Adrenal gland (tissue), 12 donors: ENCODE data around the gene SLC39A1. TPM values are rescaled to one million over a fixed set of nuclear protein-coding genes. Genes with fewer than 3 reads are reported as not detected.

Source experiments
- DNase-seq, 7 donors: peaks; one replicate each; pipeline ENCODE4 v3.0.0-alpha.2; 2019 to 2020
- H3K27ac ChIP-seq, 5 donors: fragments of 200-600 bp; sonication (generic) in 4 of 5; 1 replicate in 3 of 5; 2 replicates in 2 of 5; pipeline versions ENCODE4 v1.5.1 to v1.8.0; 2016 to 2020; ENCODE audit warnings: mild to moderate bottlenecking in 1 of 5
- H3K27me3 ChIP-seq: fragments of 200-600 bp; 2 replicates; pipeline ENCODE4 v1.8.0; 2021
- H3K36me3 ChIP-seq, 2 donors: fragments of 200-600 bp; replicated peaks in 1 of 2; 1 replicate in 1 of 2; 2 replicates in 1 of 2; pipeline versions ENCODE4 v1.5.1 to v1.8.0; 2018 to 2022
- H3K4me1 ChIP-seq, 2 donors: fragments of 200-600 bp; replicated peaks in 1 of 2; 1 replicate in 1 of 2; 2 replicates in 1 of 2; pipeline versions ENCODE4 v1.5.1 to v1.8.0; 2018 to 2021
- H3K4me3 ChIP-seq, 4 donors: fragments of 200-600 bp; sonication (generic) in 3 of 4; one replicate each; pipeline ENCODE4 v1.5.1; 2016 to 2018
- H3K9me3 ChIP-seq, 3 donors: fragments of 200-600 bp; sonication (generic) in 1 of 3; replicated peaks in 1 of 3; 1 replicate in 2 of 3; 2 replicates in 1 of 3; pipeline versions ENCODE4 v1.5.1 to v1.8.0; 2016 to 2021
- POLR2A ChIP-seq, 2 donors: fragments of 450-650 bp; IDR thresholded peaks; one replicate each; pipeline ENCODE4 v1.6.1; 2017; ENCODE audit warnings: antibody characterized with exemption in 2 of 2, mild to moderate bottlenecking in 2 of 2, moderate library complexity in 1 of 2
- WGBS, 4 donors: extraction: QIAGEN DNeasy Blood & Tissue Kit in 2 of 4; methylation state at CpG; one replicate each; pipeline versions ENCODE4 v1.1.5 to v1.1.7; 2013 to 2017; 5-methylcytosine and 5-hydroxymethylcytosine counted together
- intact Hi-C, 2 donors: fragments of 100-400 bp; cut with DNase I; formaldehyde crosslinking; loops; one replicate each; pipeline versions ENCODE4 v1.14.1 to v1.15.0; 2022 to 2023
- polyA plus RNA-seq, 3 donors: library from polyadenylated mRNA; stranded (reverse); fragments of 200-250 nt in 2 of 3; fragments of 350-450 nt in 1 of 3; fragmentation: Illumina TruSeq in 1 of 3; extraction: RNeasy Lipid Tissue Mini Kit (QIAGEN cat#74804) in 1 of 3; gene quantifications; one replicate each; pipeline ENCODE4 v1.2.3, GENCODE V29; 2013 to 2014
- total RNA-seq, 9 donors: library from RNA; depleted of rRNA in 4 of 9; stranded (reverse); fragments of >200 nt in 4 of 9; fragments of 120-200 nt in 1 of 9; fragmentation: NEBNext Ultra II Directional in 1 of 9; extraction: Animal tissue kit (Norgen Biotek cat#: 25700) in 1 of 9; gene quantifications; one replicate each; pipeline versions ENCODE4 v1.1.0 to v1.2.4, GENCODE V29; 2013 to 2023
- TF ChIP-seq, protein P1 (sequence below), 6 experiments: fragments of 450-650 bp in 4 of 6; fragments of 200-600 bp in 2 of 6; sonication (generic) in 1 of 6; IDR thresholded peaks; 1 replicate in 5 of 6; 2 replicates in 1 of 6; pipeline versions ENCODE4 v1.5.1 to v1.8.0; 2016 to 2021; ENCODE audit warnings: antibody characterized with exemption in 6 of 6, mild to moderate bottlenecking in 2 of 6, moderate library complexity in 1 of 6
- donor health status: healthy with polysubstance abuse.
- donor health status: Bipolar disorder and iron deficiency.
- donor health status: DM: yes; HTN: yes; CAD: no.
- donor health status: DM: no; HTN: no; CAD: no.
- donor health status: DM: no; HTN: no; CAD: no.
- donor health status: DM: yes; HTN: yes; CAD: no.

SLC39A1 gene
- total and polyA plus RNA-seq, 12 donors: 29.1 to 173 (median 112) TPM

DNA sequence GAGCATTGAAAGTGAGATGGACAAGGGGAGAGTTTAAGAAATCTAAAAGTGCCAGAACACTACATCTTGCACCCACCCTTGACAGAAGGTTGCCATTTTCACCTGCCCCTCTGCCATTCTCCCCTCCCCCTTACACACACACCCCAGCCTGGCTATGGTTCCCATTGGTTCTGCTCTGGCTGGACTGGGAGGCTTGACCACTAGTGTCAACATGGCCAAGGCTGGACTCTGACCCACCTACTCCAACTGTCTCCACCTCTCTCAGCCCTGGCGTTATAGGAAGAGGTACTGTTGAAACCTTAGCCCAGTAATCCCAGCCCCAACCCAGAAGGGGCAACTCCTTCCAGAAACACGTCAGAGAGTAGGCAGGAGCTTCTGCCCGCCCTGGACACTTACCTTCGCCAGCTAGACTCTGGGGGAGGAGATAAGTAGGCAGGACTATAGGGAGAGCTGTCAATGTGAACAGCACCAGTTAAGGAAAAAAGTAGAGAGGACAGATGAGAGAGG, 9.4 kb downstream of the SLC39A1 start:
- Histone ChIP-seq H3K4me3 (no peak overlapping the region), H3K36me3 (peaks cover 0 to 48% of the 10 kb centered on the region in 2 donors), H3K27me3 (no peaks in the 10 kb centered on the region), H3K4me1 (peaks cover 18 to 33% of the 10 kb centered on the region in 2 donors), H3K9me3 (no peaks in the 10 kb centered on the region), H3K27ac (no peak overlapping the region)
- 73 to 83% (median 80%) methylated on average over 4 of the region's 4 CpGs for WGBS, 4 donors
- no peak for DNase-seq
- intact Hi-C loops: loop anchor here in 1 of 2 donors (5.0 kb wide), 1 partner anchor 42 kb away; no protein-coding TSS in a partner anchor
- TF ChIP-seq, protein P1, sequence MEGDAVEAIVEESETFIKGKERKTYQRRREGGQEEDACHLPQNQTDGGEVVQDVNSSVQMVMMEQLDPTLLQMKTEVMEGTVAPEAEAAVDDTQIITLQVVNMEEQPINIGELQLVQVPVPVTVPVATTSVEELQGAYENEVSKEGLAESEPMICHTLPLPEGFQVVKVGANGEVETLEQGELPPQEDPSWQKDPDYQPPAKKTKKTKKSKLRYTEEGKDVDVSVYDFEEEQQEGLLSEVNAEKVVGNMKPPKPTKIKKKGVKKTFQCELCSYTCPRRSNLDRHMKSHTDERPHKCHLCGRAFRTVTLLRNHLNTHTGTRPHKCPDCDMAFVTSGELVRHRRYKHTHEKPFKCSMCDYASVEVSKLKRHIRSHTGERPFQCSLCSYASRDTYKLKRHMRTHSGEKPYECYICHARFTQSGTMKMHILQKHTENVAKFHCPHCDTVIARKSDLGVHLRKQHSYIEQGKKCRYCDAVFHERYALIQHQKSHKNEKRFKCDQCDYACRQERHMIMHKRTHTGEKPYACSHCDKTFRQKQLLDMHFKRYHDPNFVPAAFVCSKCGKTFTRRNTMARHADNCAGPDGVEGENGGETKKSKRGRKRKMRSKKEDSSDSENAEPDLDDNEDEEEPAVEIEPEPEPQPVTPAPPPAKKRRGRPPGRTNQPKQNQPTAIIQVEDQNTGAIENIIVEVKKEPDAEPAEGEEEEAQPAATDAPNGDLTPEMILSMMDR (IDR thresholded peaks at IDR 0.05): no peak
- TF ChIP-seq POLR2A (IDR thresholded peaks at IDR 0.05): no peak

DNA sequence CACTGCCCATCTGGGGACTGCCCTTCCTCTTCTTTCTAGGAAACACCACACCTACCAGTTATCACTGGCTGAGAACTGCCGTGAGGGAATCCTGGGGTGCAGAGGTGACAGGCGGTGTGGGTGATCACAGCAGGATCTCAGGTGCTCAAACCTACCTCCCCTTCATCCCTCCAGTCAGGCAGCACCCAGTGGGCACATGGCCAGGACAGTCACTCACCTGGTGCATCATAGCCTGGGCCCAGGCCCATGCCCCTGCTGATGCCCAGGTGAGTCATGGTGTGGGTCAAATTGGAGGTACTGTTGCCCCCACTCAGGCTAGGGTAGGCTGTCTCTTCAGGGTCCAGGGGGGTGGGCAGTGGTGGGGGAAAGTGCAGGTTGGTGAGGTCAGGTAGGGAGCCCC, 11.5 kb downstream of the SLC39A1 start:
- intact Hi-C loops: loop anchor here in 1 of 2 donors (5.0 kb wide), 1 partner anchor 40 kb away; no protein-coding TSS in a partner anchor
- Histone ChIP-seq H3K4me1 (peaks cover 8 to 20% of the 10 kb centered on the region in 2 donors), H3K27ac (no peak overlapping the region), H3K9me3 (no peaks in the 10 kb centered on the region), H3K36me3 (peaks cover 0 to 63% of the 10 kb centered on the region in 2 donors), H3K4me3 (no peak overlapping the region), H3K27me3 (no peaks in the 10 kb centered on the region)
- DNase-seq: no peak
- no peak for TF ChIP-seq POLR2A (IDR thresholded peaks at IDR 0.05)
- TF ChIP-seq, protein P1 (IDR thresholded peaks at IDR 0.05): no peak
- WGBS, 4 donors: 88 to 95% (median 91%) methylated on average over 2 of the region's 2 CpGs

DNA sequence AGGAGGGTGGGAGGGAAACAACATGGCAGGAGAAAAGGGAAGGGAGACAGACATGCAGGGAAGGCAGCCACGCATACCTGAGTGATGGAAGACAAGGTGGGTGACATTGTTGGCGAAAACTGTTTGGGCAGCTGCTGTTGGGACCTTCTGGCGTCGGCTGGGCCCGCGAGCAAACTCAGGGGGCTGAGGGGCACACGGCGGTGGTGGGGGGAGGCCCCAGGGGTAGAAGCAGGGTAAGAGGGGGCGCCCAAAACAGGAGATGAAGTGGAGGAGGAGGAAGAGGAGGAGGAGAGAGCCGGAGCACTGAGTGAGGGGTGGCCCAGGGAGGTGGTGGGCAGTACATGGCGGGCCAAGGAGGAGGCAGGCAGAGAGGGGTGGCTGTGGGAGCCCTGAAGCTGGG, 12.2 kb downstream of the SLC39A1 start:
- Histone ChIP-seq H3K4me3 (no peak overlapping the region), H3K36me3 (peaks cover 0 to 63% of the 10 kb centered on the region in 2 donors), H3K27me3 (no peaks in the 10 kb centered on the region), H3K4me1 (peaks cover 7 to 14% of the 10 kb centered on the region in 2 donors), H3K9me3 (no peaks in the 10 kb centered on the region), H3K27ac (no peak overlapping the region)
- DNase-seq: no peak
- WGBS, 4 donors: 89 to 94% (median 91%) methylated on average over 11 of the region's 11 CpGs
- no peak for TF ChIP-seq POLR2A (IDR thresholded peaks at IDR 0.05)
- TF ChIP-seq, protein P1 (IDR thresholded peaks at IDR 0.05): no peak
- intact Hi-C loops: loop anchor here in 1 of 2 donors (5.0 kb wide), 1 partner anchor 39 kb away; no protein-coding TSS in a partner anchor

DNA sequence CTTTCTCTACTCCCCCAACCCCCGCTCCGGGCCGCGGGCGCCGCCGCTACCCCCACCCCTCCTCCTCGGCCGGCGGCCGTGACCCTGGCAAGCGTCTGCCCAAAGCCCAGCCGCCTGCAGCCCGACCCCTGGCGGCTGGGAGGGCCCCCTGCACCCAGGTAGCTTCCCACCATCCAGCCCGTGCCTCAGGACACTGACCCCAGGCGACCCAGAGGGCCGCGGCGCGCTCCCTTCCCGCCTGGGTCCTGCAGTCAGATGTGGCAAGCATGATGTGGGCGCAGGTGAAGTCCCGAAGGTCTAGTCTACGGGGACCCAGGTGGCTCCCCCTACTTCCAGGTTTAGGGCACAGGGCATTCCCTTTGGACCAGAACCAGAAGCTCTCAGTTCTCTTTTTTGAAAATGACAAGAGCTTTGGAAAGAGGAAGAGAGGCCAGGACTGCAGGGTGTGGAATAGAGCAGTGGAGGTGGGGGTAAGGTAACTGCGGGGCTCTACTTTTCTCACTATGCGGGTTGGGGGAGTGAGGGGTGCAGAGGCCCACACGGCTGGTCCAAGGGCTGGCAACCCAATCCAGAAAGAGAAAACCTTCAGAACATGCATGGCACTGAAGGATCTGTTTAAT, 16.6 kb downstream of the SLC39A1 start, which contains the start of gene DENND4B:
DENND4B (minus strand) TSS at position 97 of the 620 bp plus-strand sequence. CDS start 2,344 bp downstream, outside the sequence.
- 8 to 73% (median 27%) methylated on average over 3 to 28 of the region's 28 CpGs for WGBS, 4 donors
- intact Hi-C loops: loop anchor here (10.0 kb wide), 1 partner anchor 152 kb away; no protein-coding TSS in a partner anchor
- TF ChIP-seq POLR2A (IDR thresholded peaks at IDR 0.05): no peak
- TF ChIP-seq, protein P1 (IDR thresholded peaks at IDR 0.05): peak; percentile 84 to 96 (median 88)
- peak within 1 kb of the TSS in 3 of 4 donors; percentile 46 to 98 (median 75) for H3K4me3 ChIP-seq
- H3K9me3 ChIP-seq: no peaks in the 10 kb centered on the region
- peak; percentile 85 to 91 (median 88) for DNase-seq
- H3K4me1 ChIP-seq: peaks cover 0 to 7% of the 10 kb centered on the region in 2 donors
- peaks cover 0 to 57% of the 10 kb centered on the region in 2 donors for H3K36me3 ChIP-seq
- peak within 1 kb of the TSS; percentile 82 to 100 (median 94) for H3K27ac ChIP-seq
- H3K27me3 ChIP-seq: no peaks in the 10 kb centered on the region
